Upper lobe of left lung (tissue), 4 donors: ENCODE results near the gene LBHD1.

Source experiments
- CTCF ChIP-seq, 6 experiments: fragments of 450-650 bp in 4 of 6; fragments of 200-600 bp in 2 of 6; sonication (generic) in 2 of 6; IDR thresholded peaks; one replicate each; pipeline ENCODE4 v1.5.1; 2016 to 2019; ENCODE audit warnings: antibody characterized with exemption in 6 of 6
- EP300 ChIP-seq, 4 donors: sonication (generic); formaldehyde crosslinking; IDR thresholded peaks; one replicate each; pipeline ENCODE4 v1.5.1; 2017; ENCODE audit warnings: antibody characterized with exemption in 4 of 4, control low read depth in 2 of 4
- POLR2A ChIP-seq, 4 donors: fragments of 450-650 bp; IDR thresholded peaks; one replicate each; pipeline ENCODE4 v1.5.1; 2016 to 2017; ENCODE audit warnings: antibody characterized with exemption in 4 of 4, mild to moderate bottlenecking in 2 of 4
- POLR2AphosphoS5 ChIP-seq, 2 donors: sonication (generic); formaldehyde crosslinking; IDR thresholded peaks; one replicate each; pipeline ENCODE4 v1.5.1; 2017; ENCODE audit warnings: antibody characterized with exemption in 2 of 2

- peak in 2 of 6 experiments; percentile 16 to 18 for TF ChIP-seq CTCF (IDR thresholded peaks at IDR 0.05)
- peak in 2 of 4 donors; percentile 86 to 87 for TF ChIP-seq POLR2A (IDR thresholded peaks at IDR 0.05)
- peak; percentile 93 to 95 for TF ChIP-seq POLR2AphosphoS5 (IDR thresholded peaks at IDR 0.05)
- TF ChIP-seq EP300 (IDR thresholded peaks at IDR 0.05) = no peak
Measured at GRCh38 chr11:62645946-62646824, 25.9 kb downstream of the LBHD1 start, which contains the start of gene GANAB.
